Measurements from ENCODE around the gene CYTH1.

The CYTH1 gene

GRCh38 chr17:78637146-78637545, 144.9 kb downstream of the CYTH1 start:
- DNase-seq: no peak
- no peaks in the 10 kb centered on the region for H3K36me3 ChIP-seq (replicated peaks)
- no peaks in the 10 kb centered on the region for H3K27me3 ChIP-seq (replicated peaks)
- H3K27ac ChIP-seq: no peak overlapping the region
- no peak overlapping the region for H3K4me3 ChIP-seq (ENCODE audit: low read depth, low read length)
- in situ Hi-C loops (cut with HindIII; ENCODE audit: low pct_ligation_motif_present, low sequenced_read_pairs): no loop called here
- no peak for TF ChIP-seq CTCF (IDR thresholded peaks at IDR 0.05; ENCODE audit: low read depth, low read length, missing control alignments)

DNA sequence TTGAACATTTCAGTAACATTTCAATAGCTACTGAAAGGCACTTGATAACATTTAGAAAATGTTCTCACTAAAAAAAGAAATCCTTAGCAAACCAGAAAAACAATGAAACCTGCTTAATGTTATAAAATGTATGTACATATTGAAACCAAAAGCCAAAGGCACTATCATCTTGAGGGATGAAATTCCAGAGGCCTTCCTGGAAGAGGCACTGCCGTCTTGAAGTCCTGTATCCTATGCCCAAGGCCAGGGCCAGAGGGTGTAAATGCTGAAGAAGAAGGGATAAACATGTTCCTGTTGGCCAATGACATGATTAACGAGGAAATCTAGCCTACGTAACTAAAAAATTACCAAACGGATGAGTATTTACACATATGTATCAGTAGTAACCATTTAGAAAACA, 147.9 kb downstream of the CYTH1 start:
- no peak for DNase-seq
- H3K27ac ChIP-seq: no peak overlapping the region
- no peaks in the 10 kb centered on the region for H3K36me3 ChIP-seq (replicated peaks)
- no peak overlapping the region for H3K4me3 ChIP-seq (ENCODE audit: low read depth, low read length)
- H3K27me3 ChIP-seq (replicated peaks): no peaks in the 10 kb centered on the region
- in situ Hi-C loops (cut with HindIII; ENCODE audit: low pct_ligation_motif_present, low sequenced_read_pairs): no loop called here
- no peak for TF ChIP-seq CTCF (IDR thresholded peaks at IDR 0.05; ENCODE audit: low read depth, low read length, missing control alignments)

DNA sequence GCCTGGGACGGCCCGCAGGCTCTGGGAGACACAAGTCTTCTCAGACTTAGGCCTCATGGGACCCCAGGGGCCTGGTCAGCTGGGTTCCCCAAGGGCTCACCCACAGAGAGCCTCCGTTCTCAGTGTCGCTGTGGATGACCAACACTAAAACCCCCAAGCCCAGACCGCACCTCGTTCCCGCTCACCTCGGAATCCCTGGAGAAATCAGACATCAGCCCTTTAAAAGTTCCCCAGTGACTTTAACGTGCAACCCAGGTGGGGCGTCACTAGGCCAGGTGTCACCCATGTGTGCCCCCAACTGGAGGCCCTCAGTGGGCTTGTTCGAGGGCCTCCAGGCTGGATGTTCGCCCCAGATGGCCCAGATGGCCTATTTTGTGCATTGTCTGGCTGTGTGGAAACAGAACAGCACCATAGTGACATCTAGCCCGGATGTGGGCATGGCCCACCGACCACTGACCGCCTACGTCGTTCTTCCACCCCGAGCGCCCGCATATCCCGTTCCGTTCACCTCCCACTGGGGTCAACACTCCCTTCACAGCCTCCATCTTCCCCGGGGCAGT, 152.6 kb downstream of the CYTH1 start:
- DNase-seq: no peak
- Histone ChIP-seq H3K4me3 (ENCODE audit: low read depth, low read length) (no peak overlapping the region), H3K27ac (no peak overlapping the region), H3K27me3 (replicated peaks) (no peaks in the 10 kb centered on the region), H3K36me3 (replicated peaks) (no peaks in the 10 kb centered on the region)
- in situ Hi-C loops (cut with HindIII; ENCODE audit: low pct_ligation_motif_present, low sequenced_read_pairs): no loop called here
- TF ChIP-seq CTCF (IDR thresholded peaks at IDR 0.05; ENCODE audit: low read depth, low read length, missing control alignments): no peak

DNA sequence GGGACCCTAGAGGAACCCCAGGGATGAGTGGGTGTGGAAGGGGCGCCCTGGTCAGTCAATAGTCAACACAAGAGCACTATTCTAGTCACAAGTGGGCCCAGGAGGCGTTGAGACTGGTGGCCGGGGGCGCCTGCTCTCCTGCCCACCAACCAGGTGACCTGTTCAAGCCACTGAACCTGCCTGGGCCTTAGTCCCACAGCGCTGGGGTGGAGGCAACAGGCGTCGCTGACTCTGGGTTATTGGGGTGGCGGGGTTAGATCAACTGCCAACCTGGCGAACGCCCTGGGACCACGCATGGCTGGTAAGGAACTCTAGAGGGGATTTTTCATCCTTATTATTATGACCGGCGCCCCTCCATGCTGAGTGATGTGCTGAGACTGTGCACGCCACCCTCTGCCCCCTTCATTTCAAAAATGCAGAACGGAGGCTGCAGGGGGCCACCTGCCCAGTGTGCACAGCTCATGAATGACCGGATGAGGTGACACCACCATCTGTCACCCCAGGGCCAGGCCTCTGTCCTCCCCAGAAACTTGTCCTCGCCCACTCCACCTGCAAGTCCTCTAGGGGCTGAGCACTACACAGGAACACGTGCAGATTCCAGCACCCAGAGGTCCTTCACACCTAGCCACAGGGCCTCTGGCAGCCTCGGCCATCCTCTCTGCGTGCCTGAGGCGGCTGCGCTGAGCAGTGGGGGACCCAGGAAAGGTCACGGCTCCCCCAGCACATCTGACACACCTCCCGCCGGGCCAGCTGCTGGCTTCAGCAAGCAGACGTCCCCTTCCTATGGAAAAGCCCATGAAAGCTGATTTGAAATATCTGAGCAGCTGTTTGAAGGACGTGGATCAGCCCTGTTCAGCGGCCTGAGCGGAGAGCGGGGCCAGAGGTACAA, 153.3 kb downstream of the CYTH1 start:
- Histone ChIP-seq H3K36me3 (replicated peaks) (no peaks in the 10 kb centered on the region), H3K27me3 (replicated peaks) (no peaks in the 10 kb centered on the region), H3K27ac (no peak overlapping the region), H3K4me3 (ENCODE audit: low read depth, low read length) (no peak overlapping the region)
- no peak for TF ChIP-seq CTCF (IDR thresholded peaks at IDR 0.05; ENCODE audit: low read depth, low read length, missing control alignments)
- no peak for DNase-seq
- in situ Hi-C loops (cut with HindIII; ENCODE audit: low pct_ligation_motif_present, low sequenced_read_pairs): no loop called here

DNA sequence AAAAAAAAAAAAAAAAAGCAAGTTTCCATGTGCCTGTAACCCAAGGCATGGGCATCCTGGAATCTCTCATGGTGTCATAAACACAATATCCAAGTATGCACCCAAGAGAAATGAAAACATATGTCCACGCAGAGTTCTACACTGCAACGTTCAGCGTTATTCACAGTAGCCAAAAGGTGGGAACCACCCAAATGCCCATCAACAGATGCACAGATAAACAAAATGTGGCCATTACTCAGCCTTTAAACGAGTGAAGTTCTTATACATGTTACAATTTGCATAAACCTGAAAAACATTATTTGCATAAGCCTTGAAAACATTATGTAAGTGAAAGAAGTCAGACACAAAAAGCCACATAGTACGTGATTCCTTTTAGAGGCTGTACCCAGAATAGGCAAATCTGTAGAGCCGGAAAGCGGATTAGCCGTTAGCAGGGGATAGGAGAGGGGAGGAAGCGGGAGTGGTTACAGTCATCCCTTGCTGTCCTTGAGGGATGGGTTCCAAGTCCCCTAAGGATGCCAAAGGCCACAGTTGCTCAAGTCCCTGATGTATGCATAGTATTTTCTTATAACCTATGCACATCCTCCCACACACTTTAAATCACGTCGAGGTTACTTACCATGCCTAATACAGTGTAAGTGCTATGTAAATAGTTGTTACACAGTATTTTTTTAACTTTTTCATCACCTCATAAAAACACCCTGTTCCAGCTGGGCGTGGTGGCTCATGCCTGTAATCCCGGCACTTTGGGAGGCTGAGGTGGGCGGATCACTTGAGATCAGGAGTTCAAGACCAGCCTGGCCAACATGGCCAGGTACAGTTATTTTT, 157.5 kb downstream of the CYTH1 start:
- no peak for DNase-seq
- Histone ChIP-seq H3K27me3 (replicated peaks) (no peaks in the 10 kb centered on the region), H3K4me3 (ENCODE audit: low read depth, low read length) (no peak overlapping the region), H3K27ac (no peak overlapping the region), H3K36me3 (replicated peaks) (no peaks in the 10 kb centered on the region)
- in situ Hi-C loops (cut with HindIII; ENCODE audit: low pct_ligation_motif_present, low sequenced_read_pairs): no loop called here
- TF ChIP-seq CTCF (IDR thresholded peaks at IDR 0.05; ENCODE audit: low read depth, low read length, missing control alignments): no peak

All from brain microvascular endothelial cell (primary cell).